H1 (cell line): ENCODE data around the gene MAGED2.

Source experiments
- CEBPB ChIP-seq: IDR thresholded peaks from 2 replicates; pipeline ENCODE4 v1.6.1; 2012; ENCODE audit warnings: low read depth, low read length
- CREB1 ChIP-seq: IDR thresholded peaks from 2 replicates; pipeline ENCODE4 v1.6.1; 2012; ENCODE audit warnings: inconsistent platforms
- E2F6 ChIP-seq: IDR thresholded peaks from 2 replicates; pipeline ENCODE4 v1.6.1; 2012; ENCODE audit warnings: inconsistent platforms
- EZH2 ChIP-seq: fragments of 200-600 bp; sonication (generic); IDR thresholded peaks from 2 replicates; pipeline ENCODE4 v1.7.1; 2012; ENCODE audit warnings: low read depth, mild to moderate bottlenecking, moderate library complexity, low read length, inconsistent platforms; ENCODE audit not compliant: severe bottlenecking
- KDM1A ChIP-seq: fragments of 200-600, 300-600 bp; sonication (generic); IDR thresholded peaks from 2 replicates; pipeline ENCODE4 v1.7.1; 2016; ENCODE audit warnings: mild to moderate bottlenecking, low read length, borderline replicate concordance
- KDM5A ChIP-seq: fragments of 200-600 bp; IDR thresholded peaks from 2 replicates; pipeline ENCODE4 v1.7.1; 2012; ENCODE audit warnings: mild to moderate bottlenecking, low read length, inconsistent platforms, mixed read lengths
- PHF8 ChIP-seq: fragments of 200-600 bp; sonication (generic); conservative IDR thresholded peaks from 2 replicates; pipeline ENCODE4 v1.7.1; 2012; ENCODE audit warnings: low read depth, mild to moderate bottlenecking, inconsistent platforms, low read length, moderate library complexity
- POLR2A ChIP-seq, 2 experiments: IDR thresholded peaks; 1 replicate in 1 of 2; 2 replicates in 1 of 2; pipeline ENCODE4 v1.6.1; 2011; ENCODE audit warnings: low read depth in 2 of 2, low read length in 2 of 2, mild to moderate bottlenecking in 2 of 2; ENCODE audit errors: control extremely low read depth in 1 of 2
- POLR2AphosphoS5 ChIP-seq: IDR thresholded peaks from 2 replicates; pipeline ENCODE4 v1.6.1; 2011; ENCODE audit warnings: low read depth, low read length
- SIRT6 ChIP-seq: IDR thresholded peaks from one replicate; pipeline ENCODE4 v1.7.1; 2012; ENCODE audit warnings: low read length, inconsistent platforms
- SP1 ChIP-seq: IDR thresholded peaks from 2 replicates; pipeline ENCODE4 v1.6.1; 2011; ENCODE audit warnings: low read depth, low read length
- TF ChIP-seq, protein P1 (sequence below), 3 experiments: IDR thresholded peaks; 1 replicate in 2 of 3; 2 replicates in 1 of 3; pipeline versions ENCODE4 v1.5.1 to v1.6.1; 2011; ENCODE audit warnings: low read length in 3 of 3, mild to moderate bottlenecking in 3 of 3, inconsistent platforms in 2 of 3, low read depth in 1 of 3, moderate library complexity in 1 of 3; ENCODE audit not compliant: insufficient read depth in 1 of 3; ENCODE audit errors: control extremely low read depth in 1 of 3

- TF ChIP-seq SP1 (no peak), POLR2AphosphoS5 (no peak), CEBPB (no peak), SIRT6 (no peak), CREB1 (no peak), POLR2A (IDR thresholded peaks at IDR 0.05; ENCODE audit: control extremely low read depth in 1 of 2, low read depth in 2 of 2, low read length in 2 of 2) (no peak), PHF8 (no peak), E2F6 (no peak), KDM1A (no peak), EZH2 (no peak), KDM5A (no peak)
- TF ChIP-seq, protein P1, sequence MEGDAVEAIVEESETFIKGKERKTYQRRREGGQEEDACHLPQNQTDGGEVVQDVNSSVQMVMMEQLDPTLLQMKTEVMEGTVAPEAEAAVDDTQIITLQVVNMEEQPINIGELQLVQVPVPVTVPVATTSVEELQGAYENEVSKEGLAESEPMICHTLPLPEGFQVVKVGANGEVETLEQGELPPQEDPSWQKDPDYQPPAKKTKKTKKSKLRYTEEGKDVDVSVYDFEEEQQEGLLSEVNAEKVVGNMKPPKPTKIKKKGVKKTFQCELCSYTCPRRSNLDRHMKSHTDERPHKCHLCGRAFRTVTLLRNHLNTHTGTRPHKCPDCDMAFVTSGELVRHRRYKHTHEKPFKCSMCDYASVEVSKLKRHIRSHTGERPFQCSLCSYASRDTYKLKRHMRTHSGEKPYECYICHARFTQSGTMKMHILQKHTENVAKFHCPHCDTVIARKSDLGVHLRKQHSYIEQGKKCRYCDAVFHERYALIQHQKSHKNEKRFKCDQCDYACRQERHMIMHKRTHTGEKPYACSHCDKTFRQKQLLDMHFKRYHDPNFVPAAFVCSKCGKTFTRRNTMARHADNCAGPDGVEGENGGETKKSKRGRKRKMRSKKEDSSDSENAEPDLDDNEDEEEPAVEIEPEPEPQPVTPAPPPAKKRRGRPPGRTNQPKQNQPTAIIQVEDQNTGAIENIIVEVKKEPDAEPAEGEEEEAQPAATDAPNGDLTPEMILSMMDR (IDR thresholded peaks at IDR 0.05; ENCODE audit: control extremely low read depth in 1 of 3, insufficient read depth in 1 of 3, low read depth in 1 of 3, low read length in 3 of 3): no peak
Observed at GRCh38 chrX:54821310-54821709, 13.8 kb downstream of the MAGED2 start.
